A204.1 (cell line): Measurements from ENCODE around the gene HPCA.

ENCODE experiments used
- FAIRE-seq: peaks from 2 replicates; lab custom pipeline; 2012; peaks lifted over from hg19 to GRCh38; lab: Jason Lieb, UNC

HPCA gene

GRCh38 chr1:32886004-32886827 lies at the start of gene HPCA:
HPCA (plus strand) TSS chr1:32886491; CDS start chr1:32888899, 2,408 bp downstream.
- FAIRE-seq = no peak

GRCh38 chr1:32848354-32849063 lies 37.8 kb upstream of the HPCA start:
- no peak for FAIRE-seq

GRCh38 chr1:32855861-32856617 lies 30.3 kb upstream of the HPCA start:
- no peak for FAIRE-seq

DNA sequence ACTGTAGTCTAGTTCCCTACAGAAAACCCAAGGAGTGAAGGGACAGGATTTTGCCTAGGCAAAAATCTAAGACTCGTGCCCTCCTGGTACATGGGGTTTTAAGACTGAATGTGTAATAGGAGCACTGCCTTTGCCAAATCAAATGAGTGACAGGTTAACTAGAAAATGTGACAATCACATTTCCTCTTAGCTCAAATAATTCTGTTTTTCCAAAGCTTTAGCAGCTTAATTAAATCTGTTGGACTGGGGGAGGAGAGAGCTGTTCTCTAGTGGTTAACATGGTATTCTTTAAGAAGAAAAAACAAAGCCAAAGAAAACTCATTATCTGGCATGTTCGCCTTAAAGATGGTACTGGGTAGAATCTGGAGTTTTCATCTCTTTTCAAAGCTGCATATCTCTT lies 28.2 kb upstream of the HPCA start:
- FAIRE-seq = no peak

GRCh38 chr1:32858791-32859190 lies 27.5 kb upstream of the HPCA start:
- FAIRE-seq = no peak

GRCh38 chr1:32859915-32860314 lies 26.4 kb upstream of the HPCA start:
- no peak for FAIRE-seq

- FAIRE-seq = no peak
Observed at GRCh38 chr1:32860566-32860965, 25.7 kb upstream of the HPCA start.

DNA sequence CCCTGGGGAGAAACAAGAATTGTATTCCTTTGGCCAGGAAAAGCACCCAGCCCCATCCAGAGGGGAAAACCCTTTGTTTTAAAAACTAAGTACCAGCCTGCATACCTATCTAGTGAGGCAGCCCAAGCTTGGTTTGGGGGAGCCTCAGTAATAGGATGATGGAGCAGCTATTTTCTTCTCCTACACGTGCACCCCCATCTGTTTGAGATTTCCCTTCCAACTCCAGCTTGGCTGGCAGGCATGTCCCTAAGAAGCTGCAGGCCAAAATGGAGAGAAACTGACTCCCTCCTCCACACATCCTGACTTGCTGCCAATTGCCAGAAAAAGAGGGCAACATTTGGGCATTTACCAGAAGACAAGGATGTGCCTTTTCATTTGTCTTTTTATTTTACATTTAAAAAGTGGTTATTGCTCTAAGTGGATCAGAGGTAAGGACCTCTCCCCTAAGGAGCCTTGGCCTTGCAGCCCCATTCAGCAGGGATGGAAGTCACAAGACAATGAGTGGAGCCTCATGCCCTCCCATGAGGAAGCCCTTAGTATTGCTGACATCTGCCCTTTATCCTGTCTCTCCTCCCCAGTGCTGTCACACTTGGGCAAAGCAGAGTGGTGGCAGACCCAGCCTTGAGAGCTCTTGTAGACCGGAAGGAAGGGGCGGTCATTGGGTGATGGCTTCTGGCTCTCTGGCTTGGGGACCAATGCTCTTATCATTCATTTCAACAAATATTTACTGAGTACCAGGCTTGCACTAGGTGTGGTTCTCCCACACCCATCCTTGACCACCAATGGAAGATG lies 24.2 kb upstream of the HPCA start:
- no peak for FAIRE-seq

GRCh38 chr1:32863218-32863880 lies 22.9 kb upstream of the HPCA start:
- no peak for FAIRE-seq

- no peak for FAIRE-seq
Observed at GRCh38 chr1:32863881-32864245, 22.4 kb upstream of the HPCA start.

DNA sequence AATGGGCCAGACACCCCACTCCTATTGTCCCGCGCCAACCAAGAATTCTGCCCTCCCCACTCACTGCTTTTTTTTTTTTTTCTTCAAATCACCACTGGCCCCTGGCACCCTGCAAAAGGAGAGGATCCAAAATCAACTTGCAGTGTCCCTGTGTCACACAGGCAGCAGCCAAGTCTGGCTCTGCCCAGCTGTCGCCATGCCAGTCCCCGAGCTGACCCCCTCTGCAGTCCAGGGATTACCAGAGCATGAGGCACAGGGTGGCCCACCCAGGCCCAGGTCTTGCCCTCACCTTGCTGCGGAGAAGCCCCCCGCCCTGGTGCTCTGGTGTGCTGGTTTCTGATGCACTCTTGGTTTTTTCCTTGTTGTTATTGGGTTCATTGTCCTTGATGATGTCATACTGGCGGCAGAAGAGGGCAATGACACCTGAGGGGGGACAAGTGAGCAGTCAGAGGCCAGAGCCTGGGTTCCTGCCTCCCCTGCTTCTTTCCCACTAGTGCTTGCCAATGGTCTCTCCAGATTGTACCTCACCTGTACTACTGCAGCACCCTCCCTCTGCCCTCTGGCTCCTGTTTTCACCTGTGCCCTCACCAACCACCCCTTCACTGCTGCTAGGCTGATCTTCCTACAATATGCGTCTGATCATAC lies 21.8 kb upstream of the HPCA start:
- FAIRE-seq = no peak

DNA sequence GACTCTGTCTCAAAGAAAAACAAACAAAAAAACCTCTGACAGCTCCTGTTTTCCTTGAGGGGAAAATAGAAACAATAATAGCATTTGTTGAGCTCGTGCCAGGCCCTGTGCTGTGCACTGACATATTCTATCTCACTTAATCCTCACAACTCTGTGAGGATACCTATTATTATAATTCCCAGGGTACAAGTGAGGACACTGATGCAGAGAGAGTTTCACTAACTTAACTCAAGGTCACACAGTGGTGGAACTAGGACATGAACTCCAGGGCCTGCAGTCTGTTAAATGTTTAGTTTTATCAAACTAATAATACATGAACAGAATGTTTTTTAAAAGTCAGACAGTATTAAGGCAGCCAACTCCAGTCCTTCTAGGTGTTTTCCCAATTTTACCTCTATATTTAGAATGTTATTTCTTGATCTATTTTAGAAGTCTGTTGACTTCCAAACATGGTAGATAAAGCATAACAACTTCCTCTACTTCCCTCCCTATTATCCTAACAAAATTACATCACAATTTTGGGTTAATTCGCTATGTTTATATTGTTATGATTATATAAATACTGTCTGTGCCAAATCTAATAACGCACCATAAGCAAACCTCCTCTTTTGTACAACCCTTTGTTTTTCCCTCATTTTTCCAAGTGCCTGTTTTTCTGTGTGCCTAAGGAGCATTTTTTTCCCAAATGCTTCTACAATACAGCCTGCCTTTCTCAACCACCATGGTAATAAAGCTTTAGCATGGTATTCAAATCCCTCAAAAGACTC lies 20.5 kb upstream of the HPCA start:
- no peak for FAIRE-seq

DNA sequence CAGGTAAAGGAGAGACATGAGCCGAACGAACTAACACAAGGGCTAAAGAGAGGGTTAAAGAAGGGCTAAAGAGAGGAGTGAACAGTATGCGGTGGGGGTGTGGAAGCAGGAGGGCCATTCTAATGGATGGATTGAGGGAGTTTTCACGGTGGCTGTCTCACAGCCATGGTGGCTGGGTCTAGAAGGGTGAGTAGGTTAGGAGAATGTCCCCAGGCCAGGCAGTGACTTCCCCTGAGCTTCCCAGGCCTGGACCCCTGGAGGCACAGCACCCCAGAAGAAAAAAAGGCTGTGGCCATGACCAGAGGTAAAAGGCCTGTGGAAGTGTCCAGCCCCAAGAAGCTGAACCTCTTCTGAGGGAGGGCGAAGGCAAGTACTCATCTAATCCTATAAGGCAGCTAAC lies 19.1 kb upstream of the HPCA start:
- no peak for FAIRE-seq

DNA sequence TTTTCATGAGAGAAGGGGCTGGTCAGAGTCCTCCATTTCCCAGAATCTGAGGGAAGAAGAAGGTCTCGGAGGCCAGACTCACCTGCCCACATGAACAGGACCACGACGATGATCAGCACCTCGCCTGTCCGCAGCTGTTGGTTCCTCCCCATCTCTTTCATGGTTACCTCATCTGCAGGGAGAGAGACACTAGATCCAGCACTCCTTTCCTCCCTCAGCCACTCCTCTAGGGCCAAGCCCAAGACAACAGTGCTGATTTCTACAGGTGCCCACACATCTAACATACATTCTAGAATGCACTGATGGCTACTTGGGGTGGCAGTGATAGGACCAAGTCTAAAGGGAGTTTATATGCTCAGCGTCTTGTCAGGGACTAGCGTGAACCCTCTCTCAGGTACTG lies 18.6 kb upstream of the HPCA start:
- FAIRE-seq = no peak

- FAIRE-seq = no peak
Observed at GRCh38 chr1:32868085-32868484, 18.2 kb upstream of the HPCA start.

GRCh38 chr1:32868806-32869455 lies 17.4 kb upstream of the HPCA start:
- no peak for FAIRE-seq

- FAIRE-seq = no peak
Observed at GRCh38 chr1:32869923-32870614, 16.2 kb upstream of the HPCA start.

- no peak for FAIRE-seq
Observed at GRCh38 chr1:32870615-32871363, 15.5 kb upstream of the HPCA start, which contains the start of gene FNDC5. FNDC5 (minus strand) TSS chr1:32870912.
